Keratinocyte (primary cell): ENCODE data around the gene LRRC4C.
"Not testable (repeated sequence)": the region's sequence is repeated elsewhere in the genome, so short reads cannot be mapped to it uniquely, and the experiment has no call there.

Experiments
- EZH2 ChIP-seq: IDR thresholded peaks from one replicate; pipeline ENCODE4 v1.6.1; 2012; ENCODE audit warnings: inconsistent platforms, mild to moderate bottlenecking, low read length, moderate library complexity
- TF ChIP-seq, protein P1 (sequence below), 3 experiments: IDR thresholded peaks in 1 of 3; conservative IDR thresholded peaks in 1 of 3; optimal IDR thresholded peaks in 1 of 3; 2 replicates in 2 of 3; 3 replicates in 1 of 3; pipeline versions ENCODE3 to v1.5.1; 2011; ENCODE audit warnings: low read length in 3 of 3, mild to moderate bottlenecking in 3 of 3, moderate library complexity in 2 of 3, control low read depth in 1 of 3, inconsistent platforms in 1 of 3; ENCODE audit not compliant: insufficient read depth in 2 of 3; ENCODE audit errors: extremely low read depth in 1 of 3

DNA sequence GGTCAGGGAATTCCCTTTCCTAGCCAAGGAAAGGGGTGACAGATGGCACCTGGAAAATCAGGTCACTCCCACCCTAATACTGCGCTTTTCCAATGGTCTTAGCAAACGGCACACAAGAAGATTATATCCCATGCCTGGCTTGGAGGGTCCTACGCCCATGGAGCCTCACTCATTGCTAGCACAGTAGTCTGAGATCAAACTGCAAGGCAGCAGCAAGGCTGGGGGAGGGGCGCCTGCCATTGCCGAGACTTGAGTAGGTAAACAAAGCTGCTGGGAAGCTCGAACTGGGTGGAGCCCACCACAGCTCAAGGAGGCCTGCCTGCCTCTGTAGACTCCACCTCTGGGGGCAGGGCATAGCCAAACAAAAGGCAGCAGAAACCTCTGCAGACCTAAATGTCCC is 548.7 kb downstream of the LRRC4C start:
- TF ChIP-seq, protein P1, sequence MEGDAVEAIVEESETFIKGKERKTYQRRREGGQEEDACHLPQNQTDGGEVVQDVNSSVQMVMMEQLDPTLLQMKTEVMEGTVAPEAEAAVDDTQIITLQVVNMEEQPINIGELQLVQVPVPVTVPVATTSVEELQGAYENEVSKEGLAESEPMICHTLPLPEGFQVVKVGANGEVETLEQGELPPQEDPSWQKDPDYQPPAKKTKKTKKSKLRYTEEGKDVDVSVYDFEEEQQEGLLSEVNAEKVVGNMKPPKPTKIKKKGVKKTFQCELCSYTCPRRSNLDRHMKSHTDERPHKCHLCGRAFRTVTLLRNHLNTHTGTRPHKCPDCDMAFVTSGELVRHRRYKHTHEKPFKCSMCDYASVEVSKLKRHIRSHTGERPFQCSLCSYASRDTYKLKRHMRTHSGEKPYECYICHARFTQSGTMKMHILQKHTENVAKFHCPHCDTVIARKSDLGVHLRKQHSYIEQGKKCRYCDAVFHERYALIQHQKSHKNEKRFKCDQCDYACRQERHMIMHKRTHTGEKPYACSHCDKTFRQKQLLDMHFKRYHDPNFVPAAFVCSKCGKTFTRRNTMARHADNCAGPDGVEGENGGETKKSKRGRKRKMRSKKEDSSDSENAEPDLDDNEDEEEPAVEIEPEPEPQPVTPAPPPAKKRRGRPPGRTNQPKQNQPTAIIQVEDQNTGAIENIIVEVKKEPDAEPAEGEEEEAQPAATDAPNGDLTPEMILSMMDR (optimal IDR thresholded peaks at IDR 0.05 in 1 of 3, IDR thresholded peaks at IDR 0.05 in 1 of 3, conservative IDR thresholded peaks at IDR 0.05 in 1 of 3; ENCODE audit: extremely low read depth in 1 of 3, insufficient read depth in 2 of 3, low read length in 3 of 3): not testable (repeated sequence)
- TF ChIP-seq EZH2: not testable (repeated sequence)
